NK-92 (cell line): Measurements from ENCODE around the gene NFATC3.
"Not testable (repeated sequence)": the region's sequence is repeated elsewhere in the genome, so short reads cannot be mapped to it uniquely, and the experiment has no call there.

ENCODE experiments used
- DNase-seq: peaks from one replicate; lab custom pipeline; 2025; ENCODE audit not compliant: unreplicated experiment; lab: John Stamatoyannopoulos, UW

The NFATC3 gene

DNA sequence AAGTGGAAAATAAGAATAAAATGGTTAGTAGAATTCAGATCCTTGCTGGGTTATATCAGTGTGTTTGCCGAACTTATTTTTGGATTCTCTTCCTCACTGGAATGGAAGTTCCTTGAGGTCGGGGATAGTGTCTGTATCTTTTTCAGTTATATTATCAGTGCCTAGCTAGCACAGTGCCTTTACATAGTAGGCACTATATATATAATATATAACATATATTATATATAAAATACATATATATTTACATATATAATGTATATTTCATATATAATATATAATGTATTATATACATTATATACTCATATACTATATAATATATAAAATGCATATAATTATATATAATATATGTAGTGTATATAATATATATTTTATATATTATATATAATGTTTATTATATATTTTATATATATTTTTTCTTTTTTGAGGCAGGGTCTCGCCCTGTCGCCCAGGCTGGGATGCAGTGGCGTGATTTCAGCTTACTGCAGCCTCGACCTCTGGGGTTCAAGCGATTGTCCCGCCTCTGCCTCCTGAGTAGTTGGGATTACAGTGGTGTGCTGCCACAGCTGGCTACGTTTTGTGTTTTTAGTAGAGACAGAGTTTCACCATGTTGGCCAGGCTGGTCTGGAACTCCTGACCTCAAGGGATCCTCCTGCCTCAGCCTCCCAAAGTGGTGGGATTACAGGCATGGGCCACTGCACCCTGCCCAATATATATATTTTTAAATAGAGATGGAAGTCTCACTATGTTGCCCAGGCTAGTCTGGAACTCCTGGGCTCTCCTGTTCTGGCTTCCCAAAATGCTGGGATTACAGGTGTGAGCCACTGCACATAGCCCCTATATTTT is 3.2 kb downstream of the NFATC3 start:
- no peak for DNase-seq

GRCh38 chr16:68089067-68089466 is 3.9 kb downstream of the NFATC3 start:
- DNase-seq: no peak

DNA sequence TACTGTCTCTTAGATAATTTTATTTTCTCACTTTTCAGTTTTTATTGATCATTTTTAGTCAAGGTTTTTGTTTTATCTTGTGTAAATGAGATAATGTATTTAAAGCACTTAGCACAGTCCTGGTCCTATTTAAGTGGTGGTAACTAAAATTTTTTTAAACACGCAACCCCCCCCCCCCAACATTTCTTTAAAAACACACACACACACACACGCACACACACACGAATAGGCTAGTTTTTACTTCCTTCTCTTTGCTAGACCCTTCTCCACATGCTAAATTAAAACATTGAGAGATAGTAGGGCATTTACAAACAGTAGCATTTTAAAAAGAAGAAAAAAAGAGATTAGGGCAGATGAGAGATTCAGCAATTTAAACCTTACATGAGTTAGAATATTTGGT is 5.0 kb downstream of the NFATC3 start:
- DNase-seq: no peak

GRCh38 chr16:68090533-68090932 is 5.4 kb downstream of the NFATC3 start:
- DNase-seq: no peak

GRCh38 chr16:68091380-68092261 is 6.5 kb downstream of the NFATC3 start:
- no peak for DNase-seq

- not testable (repeated sequence) for DNase-seq
Observed at GRCh38 chr16:68092275-68092674, 7.1 kb downstream of the NFATC3 start.

DNA sequence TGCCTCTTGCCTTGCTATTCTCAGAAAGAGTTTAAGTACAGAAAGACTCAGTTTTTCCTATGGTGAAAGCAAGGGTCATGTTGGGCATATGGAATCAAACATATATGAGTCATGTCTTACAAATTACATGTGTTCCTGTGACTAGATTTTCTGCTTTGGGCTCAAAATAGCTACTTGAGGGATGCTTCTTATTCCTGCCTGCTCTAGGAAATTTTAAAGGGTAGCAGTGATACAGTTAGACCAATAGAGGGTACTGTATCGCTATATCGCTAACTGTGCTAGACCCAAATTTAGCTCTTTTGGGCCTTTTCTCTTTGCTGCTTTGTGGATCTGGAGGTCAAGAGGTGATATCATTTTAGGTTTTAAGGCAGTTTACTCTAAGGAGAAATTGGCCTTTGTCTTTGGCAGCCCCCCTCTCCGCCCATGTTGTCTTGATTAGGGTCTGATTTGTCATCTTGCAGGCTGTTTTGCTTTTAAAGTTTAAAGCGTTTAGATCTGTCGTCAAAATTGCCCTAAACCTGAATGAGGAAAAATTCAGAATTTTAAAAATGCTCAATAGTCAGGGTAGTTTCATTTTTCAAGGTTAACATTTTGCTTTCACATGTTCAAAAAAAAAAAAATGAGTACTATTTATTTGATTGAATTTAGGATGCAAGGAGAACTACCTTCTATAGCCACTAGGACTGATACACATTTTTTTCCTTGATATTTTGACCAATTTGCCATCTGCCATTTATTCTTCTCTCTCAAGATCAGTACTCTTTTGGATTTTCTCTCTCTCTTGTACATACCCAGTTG is 8.8 kb downstream of the NFATC3 start:
- no peak for DNase-seq

DNA sequence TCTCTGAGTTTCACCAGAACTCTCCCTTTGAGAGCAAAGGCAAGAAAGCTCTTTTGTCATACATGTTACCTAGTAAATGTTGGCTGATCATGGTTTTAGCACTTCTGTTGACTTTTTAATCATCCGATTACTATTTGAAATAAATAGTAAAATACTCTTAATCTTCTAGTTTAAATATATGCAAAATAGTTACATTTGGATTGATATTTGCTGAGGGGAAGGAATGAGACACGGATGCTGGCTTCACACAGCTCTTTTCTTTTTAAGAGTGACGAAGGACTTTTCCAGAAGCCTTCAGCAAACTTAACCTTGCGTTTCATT is 9.4 kb downstream of the NFATC3 start:
- no peak for DNase-seq

DNA sequence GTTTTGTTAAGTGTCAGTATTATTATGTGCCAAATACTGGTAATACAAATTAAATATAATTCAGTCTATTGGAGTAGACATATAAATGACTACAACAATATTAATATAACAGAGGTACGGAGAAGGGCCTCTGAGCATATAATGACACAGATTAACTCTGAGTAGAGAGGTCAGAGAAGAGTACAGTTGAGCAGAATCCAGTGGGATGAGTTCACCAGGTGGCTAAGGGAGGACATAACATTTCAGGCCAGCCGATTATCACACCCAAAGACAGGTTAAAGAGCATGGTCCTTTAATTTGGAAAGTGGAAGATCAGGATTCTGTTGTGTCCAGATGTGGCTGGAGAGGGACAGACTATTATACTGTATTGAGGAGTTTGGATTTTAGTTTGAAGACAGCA is 11.3 kb downstream of the NFATC3 start:
- DNase-seq: no peak

DNA sequence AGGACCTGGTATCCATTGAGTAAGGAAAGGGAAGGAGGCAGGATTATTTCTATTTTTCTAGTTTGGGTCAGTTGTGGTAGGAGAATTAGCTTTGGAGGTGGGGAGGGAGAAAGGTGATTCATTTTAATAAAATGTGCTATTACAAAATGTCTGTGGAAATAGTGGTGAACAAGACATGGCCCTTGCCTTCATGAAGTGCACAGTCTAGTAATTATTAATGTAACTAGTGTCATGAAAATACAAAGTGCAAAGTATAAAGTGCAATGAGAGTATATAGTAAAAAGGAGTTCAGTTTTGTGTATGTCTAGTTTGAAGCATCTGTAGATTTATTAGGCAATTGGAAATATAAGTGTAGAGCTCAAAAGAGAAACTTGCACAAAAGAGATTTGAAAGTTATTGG is 11.9 kb downstream of the NFATC3 start:
- DNase-seq: no peak

DNA sequence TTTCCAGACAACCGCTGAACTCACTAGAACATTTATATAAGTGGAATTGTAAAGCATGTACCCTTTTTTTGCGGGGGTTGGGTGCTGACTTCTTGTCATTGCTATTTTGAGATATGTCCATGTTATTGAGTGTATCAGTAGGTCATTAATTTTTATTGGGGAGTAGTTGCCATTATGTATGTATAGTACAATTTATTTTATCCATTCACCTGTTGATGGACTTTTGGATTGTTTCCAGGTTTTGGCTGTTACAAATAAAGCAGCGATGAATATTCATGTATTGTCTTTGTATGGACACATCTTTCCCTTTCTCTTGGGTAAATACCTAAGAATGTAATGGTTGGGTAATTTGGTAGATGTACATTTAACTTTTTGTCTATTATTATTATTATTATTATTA is 12.7 kb downstream of the NFATC3 start:
- no peak for DNase-seq

DNA sequence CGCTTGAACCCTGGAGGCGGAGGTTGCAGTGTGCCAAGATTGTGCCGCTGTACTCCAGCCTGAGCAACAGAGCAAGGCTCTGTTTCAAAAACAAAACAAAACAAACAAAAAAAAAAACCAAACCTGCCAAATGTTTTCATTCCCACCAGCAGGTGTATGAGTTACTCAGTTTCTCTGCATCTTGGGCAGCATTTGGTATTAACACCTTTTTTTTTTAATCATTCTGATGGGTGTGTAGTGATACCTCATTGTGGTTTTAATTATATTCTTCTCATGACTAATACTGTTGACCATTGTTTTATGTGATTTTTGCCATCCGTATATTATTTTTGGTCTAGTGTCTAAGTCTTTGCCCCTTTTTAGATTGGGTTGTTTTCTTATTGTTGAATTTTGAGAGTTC is 15.3 kb downstream of the NFATC3 start:
- no peak for DNase-seq

- no peak for DNase-seq
Observed at GRCh38 chr16:68105611-68106010, 20.4 kb downstream of the NFATC3 start.

- DNase-seq: not testable (repeated sequence)
Observed at GRCh38 chr16:68107230-68107928, 22.2 kb downstream of the NFATC3 start.

DNA sequence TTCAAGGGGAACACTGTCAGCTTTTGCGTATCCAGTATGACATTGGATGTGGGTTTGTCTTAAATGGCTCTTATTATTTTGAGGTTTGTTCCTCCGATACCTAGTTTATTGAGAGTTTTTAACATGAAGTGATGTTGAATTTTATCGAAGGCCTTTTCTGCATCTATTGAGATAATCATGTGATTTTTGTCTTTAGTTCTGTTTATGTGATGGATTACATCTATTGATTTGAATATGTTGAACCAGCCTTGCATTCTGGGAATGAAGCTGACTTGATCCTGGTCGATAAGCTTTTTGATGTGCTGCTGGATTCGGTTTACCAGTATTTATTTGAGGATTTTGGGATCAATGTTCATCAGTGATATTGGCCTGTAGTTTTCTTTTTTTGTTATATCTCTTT is 24.0 kb downstream of the NFATC3 start:
- DNase-seq: not testable (repeated sequence)

GRCh38 chr16:68110611-68111010 is 25.4 kb downstream of the NFATC3 start:
- DNase-seq: not testable (repeated sequence)

DNA sequence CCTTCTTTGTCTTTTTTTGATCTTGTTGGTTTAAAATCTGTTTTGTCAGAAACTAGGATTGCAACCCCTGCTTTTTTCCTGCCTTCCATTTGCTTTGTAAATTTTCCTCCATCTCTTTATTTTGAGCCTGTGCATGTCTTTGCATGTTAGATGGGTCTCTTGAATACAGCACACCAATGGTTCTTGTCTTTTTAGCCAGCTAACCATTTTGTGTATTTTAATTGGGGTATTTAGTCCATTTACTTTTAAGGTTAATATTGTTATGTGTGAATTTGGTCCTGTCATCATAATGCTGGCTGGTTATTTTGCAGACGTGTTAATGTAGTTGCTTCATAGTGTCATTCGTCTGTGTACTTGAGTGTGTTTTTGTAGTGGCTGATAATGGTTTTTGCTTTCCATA is 26.2 kb downstream of the NFATC3 start:
- no peak for DNase-seq

- DNase-seq: no peak
Observed at GRCh38 chr16:68113059-68113761, 28.0 kb downstream of the NFATC3 start.

DNA sequence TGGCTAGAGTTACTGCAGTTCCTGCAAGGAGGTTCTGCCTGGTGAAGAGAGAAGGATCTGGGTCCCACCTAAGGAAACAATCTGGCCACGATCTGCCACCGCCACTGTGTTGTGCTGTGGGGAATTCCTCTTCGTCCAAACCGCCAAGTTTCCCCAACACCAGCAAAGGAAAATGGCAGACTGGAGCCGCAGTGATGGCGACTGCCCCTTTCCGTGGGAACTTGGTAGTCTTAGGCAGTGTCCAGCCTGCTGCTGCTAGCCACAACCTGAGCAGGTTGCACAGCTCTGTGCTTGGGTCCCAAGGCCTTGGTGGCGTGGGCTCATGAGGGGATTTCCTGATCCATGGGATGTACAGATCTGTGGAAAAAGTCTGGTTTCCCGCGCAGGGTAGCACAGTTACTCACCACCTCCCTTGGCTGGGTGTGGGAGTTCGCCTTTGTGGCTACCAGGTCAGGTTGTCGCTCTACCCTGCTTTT is 28.6 kb downstream of the NFATC3 start:
- DNase-seq: no peak

GRCh38 chr16:68114939-68115338 is 29.8 kb downstream of the NFATC3 start:
- not testable (repeated sequence) for DNase-seq
